ENCODE measurements around the gene LAMB4. TPM values are rescaled to one million over a fixed set of nuclear protein-coding genes. Genes with fewer than 3 reads are reported as not detected.
A peak's percentile ranks its signal among the peaks of the same experiment; 100 is the strongest.

Gene LAMB4
- total RNA-seq, 4 donors from 2014 or later: 2.0 to 28.2 (median 8.8) TPM

DNA sequence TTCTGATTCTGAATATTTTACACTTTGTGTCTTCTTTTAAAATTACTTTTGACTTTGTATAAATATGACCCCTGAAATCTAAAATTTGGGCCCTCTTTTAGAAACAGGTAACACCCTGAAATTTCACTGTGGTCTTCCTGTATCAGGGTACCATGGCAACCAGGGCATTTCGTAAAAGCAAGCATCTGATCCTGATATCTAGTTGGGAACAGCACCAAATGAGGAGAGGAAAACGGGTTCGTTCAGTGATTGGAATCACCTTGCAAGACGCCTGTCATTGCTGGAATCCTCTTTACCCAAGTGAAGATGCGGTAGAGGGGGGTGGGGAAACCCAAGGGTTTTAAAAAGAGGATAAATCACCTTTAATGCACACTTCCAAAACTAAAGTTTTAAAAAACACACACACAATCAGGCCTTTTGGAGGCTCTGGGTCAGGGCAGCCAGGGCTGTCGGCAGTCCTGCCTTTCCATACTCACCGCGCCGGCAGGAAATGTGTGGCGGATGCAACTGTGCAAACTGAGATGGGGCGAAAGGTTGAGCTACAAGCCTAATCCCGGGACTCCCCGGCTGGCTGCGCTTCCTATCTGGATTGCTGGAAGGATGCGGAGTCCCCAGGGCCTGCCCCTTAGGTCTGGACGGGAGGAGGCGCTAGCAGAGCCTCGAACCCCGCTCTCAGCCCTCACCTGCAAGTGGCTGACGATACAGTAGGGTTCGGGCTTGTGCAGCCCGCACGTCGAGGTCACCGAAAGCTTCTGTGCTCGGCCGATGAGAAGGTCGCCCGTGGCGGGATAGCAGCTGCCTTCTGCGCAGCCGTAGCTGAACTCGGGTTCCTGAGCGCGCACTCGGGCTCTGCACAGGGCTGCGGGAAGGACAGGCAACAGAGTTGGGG, 129.0 kb downstream of the LAMB4 start:
- H3K27me3 ChIP-seq: peaks cover 0 to 36% (median 0%) of the 10 kb centered on the region in 4 donors
- H3K36me3 ChIP-seq: peaks cover 0 to 7% (median 0%) of the 10 kb centered on the region in 3 donors
- no peak for TF ChIP-seq CTCF (IDR thresholded peaks at IDR 0.05)
- no peak for TF ChIP-seq POLR2A (IDR thresholded peaks at IDR 0.05)
- H3K9me3 ChIP-seq: no peaks in the 10 kb centered on the region
- H3K4me1 ChIP-seq: peaks cover 3 to 79% (median 44%) of the 10 kb centered on the region in 3 donors
- peak overlapping the region; percentile 46 to 79 (median 70) for H3K4me3 ChIP-seq
- intact Hi-C loops (cut with DNase I): no loop called here
- H3K27ac ChIP-seq: peak overlapping the region; percentile 68 to 89 (median 84)
- DNase-seq: no peak
- 29 to 45% methylated on average over 16 to 17 of the region's 37 CpGs for WGBS, 2 donors

- intact Hi-C loops (cut with DNase I): no loop called here
- H3K27ac ChIP-seq: peak overlapping the region in 3 of 4 donors; percentile 81 to 89 (median 87)
- TF ChIP-seq POLR2A (IDR thresholded peaks at IDR 0.05) (no peak), CTCF (IDR thresholded peaks at IDR 0.05) (no peak)
- H3K36me3 ChIP-seq: peaks cover 0 to 7% (median 0%) of the 10 kb centered on the region in 3 donors
- 58 to 74% methylated on average over 4 of the region's 4 CpGs for WGBS, 2 donors
- H3K27me3 ChIP-seq: peaks cover 0 to 36% (median 0%) of the 10 kb centered on the region in 4 donors
- H3K9me3 ChIP-seq: no peaks in the 10 kb centered on the region
- DNase-seq: no peak
- peaks cover 3 to 91% (median 55%) of the 10 kb centered on the region in 3 donors for H3K4me1 ChIP-seq
- peak overlapping the region in 2 of 4 donors; percentile 75 to 79 for H3K4me3 ChIP-seq
These were observed 130.2 kb downstream of the LAMB4 start for GRCh38 chr7:107999779-108000560.

- no peak for TF ChIP-seq CTCF (IDR thresholded peaks at IDR 0.05)
- no peak for TF ChIP-seq POLR2A (IDR thresholded peaks at IDR 0.05)
- H3K4me1 ChIP-seq: peaks cover 3 to 94% (median 49%) of the 10 kb centered on the region in 3 donors
- DNase-seq: no peak
- peaks cover 0 to 12% (median 0%) of the 10 kb centered on the region in 3 donors for H3K36me3 ChIP-seq
- no peaks in the 10 kb centered on the region for H3K9me3 ChIP-seq
- 72 to 78% methylated on average over 3 of the region's 3 CpGs for WGBS, 2 donors
- intact Hi-C loops (cut with DNase I): no loop called here
- H3K4me3 ChIP-seq: peak overlapping the region in 1 of 4 donors; percentile 2
- peaks cover 0 to 29% (median 0%) of the 10 kb centered on the region in 4 donors for H3K27me3 ChIP-seq
- peak overlapping the region in 3 of 4 donors; percentile 46 to 89 (median 48) for H3K27ac ChIP-seq
These were observed 131.3 kb downstream of the LAMB4 start for GRCh38 chr7:107998660-107999480.

DNA sequence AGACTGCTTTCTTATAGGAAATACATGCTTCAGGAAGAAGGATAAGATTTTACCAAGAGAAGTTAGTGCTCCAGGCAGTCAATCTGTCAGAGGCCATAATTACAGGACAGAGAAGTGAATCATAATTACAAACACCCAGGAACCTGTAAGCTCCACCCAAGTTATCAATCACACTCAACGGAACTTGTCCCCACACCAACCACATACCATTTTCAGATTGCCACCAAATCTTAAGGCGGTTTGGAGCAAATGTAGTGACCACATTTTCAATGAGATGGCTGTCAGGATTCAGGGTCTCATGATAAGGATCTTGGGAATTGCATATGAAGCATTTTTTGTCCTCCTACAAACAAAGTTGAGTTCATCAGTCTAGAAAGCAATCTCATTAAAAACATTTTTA, 132.0 kb downstream of the LAMB4 start:
- peak overlapping the region in 1 of 4 donors; percentile 49 for H3K27ac ChIP-seq
- DNase-seq: no peak

More for the DNA sequence above, 132.0 kb downstream of the LAMB4 start:
- WGBS, 2 donors: 33 to 59% methylated on average over 2 of the region's 2 CpGs
- intact Hi-C loops (cut with DNase I): no loop called here
- peaks cover 0 to 94% (median 41%) of the 10 kb centered on the region in 3 donors for H3K4me1 ChIP-seq
- H3K4me3 ChIP-seq: no peak overlapping the region
- H3K9me3 ChIP-seq: no peaks in the 10 kb centered on the region
- peaks cover 0 to 22% (median 0%) of the 10 kb centered on the region in 4 donors for H3K27me3 ChIP-seq
- peaks cover 0 to 19% (median 0%) of the 10 kb centered on the region in 3 donors for H3K36me3 ChIP-seq
- TF ChIP-seq CTCF (IDR thresholded peaks at IDR 0.05) (no peak), POLR2A (IDR thresholded peaks at IDR 0.05) (no peak)
